Metanephros (tissue), 2 donors: Measurements from ENCODE around the gene DACT3. TPM values are rescaled to one million over a fixed set of nuclear protein-coding genes. Genes with fewer than 3 reads are reported as not detected.

ENCODE experiments used
- small RNA-seq: library from RNA; depleted of rRNA; stranded (forward); fragments of <200 nt; gene quantifications from one replicate; pipeline ENCODE3, GENCODE V24; 2014; ENCODE audit warnings: low replicate concordance
- total RNA-seq: library from RNA; depleted of rRNA; stranded (reverse); fragments of >200 nt; gene quantifications from one replicate; pipeline ENCODE4 v1.2.3, GENCODE V29; 2014

Gene DACT3, protein sequence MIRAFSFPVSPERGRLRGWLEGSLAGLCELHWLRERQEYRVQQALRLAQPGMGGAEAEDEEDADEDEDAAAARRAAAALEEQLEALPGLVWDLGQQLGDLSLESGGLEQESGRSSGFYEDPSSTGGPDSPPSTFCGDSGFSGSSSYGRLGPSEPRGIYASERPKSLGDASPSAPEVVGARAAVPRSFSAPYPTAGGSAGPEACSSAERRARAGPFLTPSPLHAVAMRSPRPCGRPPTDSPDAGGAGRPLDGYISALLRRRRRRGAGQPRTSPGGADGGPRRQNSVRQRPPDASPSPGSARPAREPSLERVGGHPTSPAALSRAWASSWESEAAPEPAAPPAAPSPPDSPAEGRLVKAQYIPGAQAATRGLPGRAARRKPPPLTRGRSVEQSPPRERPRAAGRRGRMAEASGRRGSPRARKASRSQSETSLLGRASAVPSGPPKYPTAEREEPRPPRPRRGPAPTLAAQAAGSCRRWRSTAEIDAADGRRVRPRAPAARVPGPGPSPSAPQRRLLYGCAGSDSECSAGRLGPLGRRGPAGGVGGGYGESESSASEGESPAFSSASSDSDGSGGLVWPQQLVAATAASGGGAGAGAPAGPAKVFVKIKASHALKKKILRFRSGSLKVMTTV
- total RNA-seq: 28.4 TPM

DNA sequence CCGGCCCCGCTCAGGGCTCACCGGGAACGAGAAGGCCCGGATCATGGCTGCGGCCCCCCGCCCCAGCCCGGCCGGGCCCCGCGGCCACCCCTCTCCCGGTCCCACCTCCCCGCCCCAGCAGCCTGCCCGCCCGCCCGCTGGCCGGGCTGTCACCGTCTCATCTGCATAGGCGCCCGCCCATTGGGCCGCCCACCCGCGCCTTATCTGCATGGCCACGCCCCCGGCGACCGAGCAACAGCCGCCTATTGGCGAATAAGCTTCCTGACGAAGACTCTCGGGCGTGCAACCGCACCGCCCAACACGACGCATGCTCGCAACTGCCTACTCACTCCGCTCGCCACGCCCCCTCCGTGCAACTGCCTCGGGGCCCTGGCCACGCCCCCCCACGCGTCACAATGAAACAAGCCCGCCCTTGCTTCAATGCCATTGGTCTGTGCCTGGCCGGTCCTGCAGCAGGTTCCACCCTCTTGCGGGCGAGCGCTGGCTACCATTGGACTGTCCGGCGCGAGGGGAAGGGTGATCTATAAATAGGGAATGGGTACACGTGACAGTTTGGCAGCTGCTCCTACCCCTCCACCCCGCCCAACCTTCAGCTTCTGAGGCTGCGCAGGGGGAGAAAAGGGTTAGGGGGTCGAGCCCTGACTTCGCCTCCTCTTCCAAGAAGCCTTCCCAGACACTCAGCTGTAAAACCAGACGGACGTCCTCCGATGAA is at the start of gene DACT3:
Gene DACT3 (minus strand): TSS at position 163 of the 712 bp plus-strand sequence. CDS start 118 bp downstream, at position 45.

DNA sequence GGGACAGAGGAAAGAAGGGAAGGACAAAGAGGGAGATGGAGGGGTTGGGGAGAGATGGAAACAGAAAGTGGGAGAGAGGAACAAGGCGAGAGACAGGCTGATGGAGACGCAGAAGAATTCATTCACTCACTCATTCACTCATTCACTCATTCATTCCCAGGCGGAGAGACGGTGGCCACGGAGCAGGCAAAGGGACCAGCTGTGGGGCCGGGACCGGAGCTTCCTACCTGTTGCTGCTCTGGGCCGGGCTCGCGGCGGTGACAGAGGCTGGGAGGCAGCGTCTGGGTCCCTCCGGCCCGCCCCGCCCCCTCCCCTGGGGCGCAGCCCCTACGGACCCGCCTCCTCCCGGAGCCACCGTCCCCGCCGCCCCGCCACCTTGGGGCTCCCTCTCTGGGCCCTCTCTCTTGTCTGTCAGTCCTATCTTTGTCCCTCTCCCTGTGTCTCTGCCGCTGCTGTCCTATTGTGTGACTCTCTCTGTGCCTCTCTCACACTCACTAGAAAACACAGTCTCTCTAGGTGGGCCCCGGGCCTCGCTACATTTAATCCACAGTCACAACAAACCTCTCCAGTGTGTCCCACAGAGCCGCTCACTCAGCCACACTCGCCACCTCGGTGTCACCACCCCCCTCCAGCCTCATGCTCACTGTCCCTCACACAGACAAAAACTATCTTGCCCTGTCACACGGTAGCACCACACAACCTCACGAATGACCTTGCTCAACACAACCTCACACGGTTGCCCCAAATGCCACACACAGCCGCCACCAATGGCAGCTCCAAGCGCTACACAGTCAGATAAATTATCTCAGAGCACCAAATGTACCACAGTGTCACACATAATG is 24.8 kb downstream of the DACT3 start, which contains the start of gene GNG8:
Gene GNG8 (minus strand): TSS at position 283 of the 842 bp plus-strand sequence. CDS start 1,520 bp downstream, outside the sequence.

DNA sequence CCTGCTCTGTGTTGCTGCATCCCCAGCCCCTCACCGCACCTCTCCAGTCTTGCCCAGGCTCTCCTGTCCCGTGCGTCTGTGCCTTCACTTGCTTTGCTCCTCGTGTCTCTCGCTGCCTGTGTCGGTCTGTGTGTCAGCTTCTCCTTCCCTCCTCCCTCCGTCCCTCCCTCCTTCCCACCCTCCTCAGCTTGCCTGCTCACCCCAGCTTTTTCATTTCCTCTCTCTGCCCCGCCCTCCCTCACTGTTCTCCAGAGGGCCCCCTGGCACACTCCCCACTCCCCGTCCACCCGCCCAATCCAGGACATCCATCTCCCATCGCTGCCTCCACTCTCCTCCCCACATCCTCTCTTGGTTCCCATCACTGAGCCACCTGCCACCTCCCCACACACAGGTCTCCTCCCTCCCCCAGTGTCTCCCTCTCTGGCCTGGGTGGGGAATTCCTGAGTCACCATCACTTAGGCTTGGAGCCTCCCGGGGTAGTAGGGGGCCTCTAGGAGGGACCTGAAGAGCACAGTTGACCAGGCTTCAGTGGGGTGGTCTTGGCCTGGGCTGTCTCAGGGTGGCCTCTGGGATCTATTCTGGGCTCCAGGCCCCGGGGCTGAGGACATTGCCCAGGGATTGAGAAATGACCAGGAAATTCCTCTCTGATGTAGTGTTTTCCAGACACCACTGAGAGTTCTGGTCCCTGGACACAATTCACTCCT is 35.9 kb downstream of the DACT3 start, which contains the start of gene PTGIR:
Gene PTGIR (minus strand): TSS at position 132 of the 704 bp plus-strand sequence. CDS start 864 bp downstream, outside the sequence.

DNA sequence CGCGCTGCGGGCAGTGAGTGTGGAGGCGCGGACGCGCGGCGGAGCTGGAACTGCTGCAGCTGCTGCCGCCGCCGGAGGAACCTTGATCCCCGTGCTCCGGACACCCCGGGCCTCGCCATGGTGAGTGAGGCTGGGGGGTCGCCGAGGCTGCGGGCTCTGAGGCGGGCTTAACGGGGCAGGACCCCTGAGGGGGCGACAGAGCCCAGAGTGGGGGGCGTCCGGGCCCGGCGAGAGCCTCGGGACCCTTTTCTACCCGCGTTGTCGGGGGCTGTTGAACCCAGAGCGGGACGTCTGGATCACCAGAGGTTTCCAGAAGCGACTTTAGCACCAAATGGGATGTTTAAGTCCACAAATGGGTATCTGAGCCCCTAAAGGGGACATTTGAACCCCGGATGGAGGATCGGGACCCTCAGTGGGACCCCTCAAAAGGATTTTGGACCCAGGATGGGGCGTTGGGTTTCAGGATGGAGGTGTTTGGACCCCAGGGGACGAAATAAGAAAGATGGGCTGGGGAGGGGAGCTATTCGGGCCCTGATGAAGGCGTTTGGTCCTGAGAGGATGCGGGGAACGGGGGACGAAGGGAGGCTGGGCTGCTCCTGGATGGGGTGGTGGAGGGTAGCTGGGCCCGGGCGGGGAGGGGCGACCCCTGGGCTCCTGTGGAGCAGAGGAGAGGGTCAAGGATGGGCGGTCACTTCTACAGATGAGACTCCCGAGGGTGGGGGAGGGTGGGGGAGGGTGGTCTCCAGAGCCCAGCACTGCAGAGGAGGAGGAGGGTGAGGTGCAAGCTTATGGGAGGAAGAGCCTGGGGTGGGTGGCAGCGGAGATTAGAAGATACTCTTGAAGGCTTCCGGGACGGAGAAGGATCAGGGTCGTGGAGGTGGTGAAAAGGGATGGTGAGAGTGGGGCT is 59.4 kb downstream of the DACT3 start, which contains the start of gene CALM3:
Gene CALM3 (plus strand): TSS at position 13 of the 907 bp plus-strand sequence. CDS start 105 bp downstream, at position 118.

Small RNAs within 50 kb of the gene (small RNA-seq; reads per million reads assigned to genes)
- gene MIR320E (not detected), gene RN7SL364P (1.4 reads per million, percentile 86 among the genes with 10 or more reads in this experiment)

Other genes starting within 250 kb of the DACT3 start
- 62.2 TPM for gene CCDC8, start 247.6 kb downstream of the DACT3 start, total RNA-seq
- 0.53 TPM for gene PNMA8C, start 232.2 kb downstream of the DACT3 start, total RNA-seq
- 44.5 TPM for gene PNMA8A, start 189.6 kb downstream of the DACT3 start, total RNA-seq
- 7.2 TPM for gene PNMA8B, start 165.3 kb downstream of the DACT3 start, total RNA-seq
- gene CALM3, start 59.9 kb downstream of the DACT3 start, total RNA-seq: 165 TPM
- gene PTGIR, start 36.1 kb downstream of the DACT3 start, total RNA-seq: 8.3 TPM
- not detected for gene GNG8, start 25.0 kb downstream of the DACT3 start, total RNA-seq
- 47.6 TPM for gene PRKD2, start 55.9 kb upstream of the DACT3 start, total RNA-seq
- 17.0 TPM for gene FKRP, start 84.9 kb upstream of the DACT3 start, total RNA-seq
- 88.1 TPM for gene STRN4, start 85.3 kb upstream of the DACT3 start, total RNA-seq
- gene SLC1A5, start 127.4 kb upstream of the DACT3 start, total RNA-seq: 35.9 TPM
- 80.9 TPM for gene AP2S1, start 189.7 kb upstream of the DACT3 start, total RNA-seq
- 48.3 TPM for gene ARHGAP35, start 199.8 kb upstream of the DACT3 start, total RNA-seq